GM12878 (cell line): ENCODE measurements around the gene MAN2C1. TPM values are rescaled to one million over a fixed set of nuclear protein-coding genes. Genes with fewer than 3 reads are reported as not detected.
"Not testable (repeated sequence)": the region's sequence is repeated elsewhere in the genome, so short reads cannot be mapped to it uniquely, and the experiment has no call there.

ENCODE experiments used
- ATAC-seq: fragments of 200-7000 bp; cut with Tn5 transposase; 3 replicates; pipeline ENCODE4 v1.9.1; 2020; ENCODE audit warnings: mild to moderate bottlenecking, moderate library complexity
- BruUV-seq: library from RNA; stranded (reverse); fragments of 400-500 nt; replicated peaks from 2 replicates; lab custom pipeline; 2021; lab: Mats Ljungman, UMichigan
- CTCF ChIA-PET: fragments of 300-600 bp; sonication (Branson Sonifier 250); formaldehyde crosslinking; extraction: SDS; loops from one replicate; lab custom pipeline; 2021; ENCODE audit warnings: inconsistent platforms; lab: Yijun Ruan, JAX
- POLR2A ChIA-PET: fragments of 350-600 bp; formaldehyde crosslinking; extraction: SDS; loops from one replicate; lab custom pipeline; 2021; ENCODE audit warnings: inconsistent platforms; lab: Charles Lee
- RAD21 ChIA-PET: fragments of 300-600 bp; sonication (Branson Sonifier 250); formaldehyde crosslinking; loops from one replicate; lab custom pipeline; 2023; ENCODE audit warnings: antibody characterized with exemption; ENCODE audit not compliant: unreplicated experiment; lab: Charles Lee
- SMC1A ChIA-PET: fragments of 300-600 bp; sonication (Branson Sonifier 250); formaldehyde crosslinking; loops from one replicate; lab custom pipeline; 2023; ENCODE audit not compliant: unreplicated experiment, uncharacterized antibody; lab: Charles Lee
- DNase-seq: peaks from one replicate; pipeline ENCODE4 v3.0.0-alpha.2; 2011; ENCODE audit warnings: low read depth, low spot score
- FAIRE-seq: peaks from 3 replicates; lab custom pipeline; 2011; peaks lifted over from hg19 to GRCh38; lab: Jason Lieb, UNC
- H2AFZ ChIP-seq: 2 replicates; pipeline ENCODE4 v1.6.0; 2011; ENCODE audit warnings: low read depth, low read length, control low read depth; ENCODE audit not compliant: control insufficient read depth
- H3K27ac ChIP-seq: 2 replicates; pipeline ENCODE4 v1.5.1; 2011; ENCODE audit warnings: control low read depth; ENCODE audit not compliant: control insufficient read depth, insufficient read depth
- H3K27me3 ChIP-seq, 2 experiments: replicated peaks in 1 of 2; 2 replicates each; pipeline versions ENCODE4 v1.6.0 to v1.6.1; 2011; ENCODE audit warnings: low read length in 1 of 2; ENCODE audit not compliant: control insufficient read depth in 2 of 2, insufficient read depth in 2 of 2
- H3K36me3 ChIP-seq, 2 experiments: 2 replicates each; pipeline ENCODE4 v1.5.1; 2011; ENCODE audit warnings: low read length in 1 of 2; ENCODE audit not compliant: control insufficient read depth in 2 of 2, insufficient read depth in 2 of 2
- H3K4me1 ChIP-seq: 2 replicates; pipeline ENCODE4 v1.6.1; 2011; ENCODE audit warnings: mild to moderate bottlenecking, low read length, moderate library complexity, mixed read lengths; ENCODE audit not compliant: control insufficient read depth, insufficient read depth
- H3K4me2 ChIP-seq: 2 replicates; pipeline ENCODE4 v1.6.0; 2011; ENCODE audit warnings: control low read depth; ENCODE audit not compliant: control insufficient read depth, insufficient read depth
- H3K4me3 ChIP-seq: fragments of 200-600 bp; sonication (generic); 2 replicates; pipeline ENCODE4 v1.5.1; 2016
- H3K79me2 ChIP-seq: 2 replicates; pipeline ENCODE4 v1.6.0; 2011; ENCODE audit warnings: low read length; ENCODE audit not compliant: control insufficient read depth, insufficient read depth
- H3K9ac ChIP-seq: 2 replicates; pipeline ENCODE4 v1.8.0; 2011; ENCODE audit warnings: low read length, control low read depth, mixed read lengths; ENCODE audit not compliant: control insufficient read depth, insufficient read depth
- H3K9me3 ChIP-seq: replicated peaks from 3 replicates; pipeline ENCODE4 v1.5.1; 2011; ENCODE audit warnings: mild to moderate bottlenecking, low read length; ENCODE audit not compliant: control insufficient read depth, insufficient read depth
- H4K20me1 ChIP-seq: 2 replicates; pipeline ENCODE4 v1.6.0; 2011; ENCODE audit not compliant: control insufficient read depth, insufficient read depth
- MLLT1 ChIP-seq: fragments of 450-650 bp; IDR thresholded peaks from 2 replicates; pipeline ENCODE4 v1.6.1; 2016; ENCODE audit warnings: mild to moderate bottlenecking
- MTA3 ChIP-seq: IDR thresholded peaks from 2 replicates; pipeline ENCODE4 v1.6.1; 2012; ENCODE audit warnings: low read length, inconsistent platforms, borderline replicate concordance
- PML ChIP-seq: IDR thresholded peaks from 2 replicates; pipeline ENCODE4 v1.6.1; 2012; ENCODE audit warnings: low read length, inconsistent platforms
- POLR2AphosphoS2 ChIP-seq: IDR thresholded peaks from 2 replicates; pipeline ENCODE4 v1.6.1; 2011; ENCODE audit warnings: low read depth, mild to moderate bottlenecking, low read length, improper control_type of control experiment, moderate library complexity
- ZBED1 ChIP-seq: IDR thresholded peaks from 2 replicates; pipeline ENCODE4 v1.6.1; 2016; ENCODE audit warnings: borderline replicate concordance
- ZBTB33 ChIP-seq: fragments of 450-650 bp; IDR thresholded peaks from 2 replicates; pipeline ENCODE4 v1.6.1; 2017; ENCODE audit warnings: mild to moderate bottlenecking
- WGBS: methylation state at CpG from one replicate; pipeline ENCODE4 v1.1.6; 2016; ENCODE audit warnings: low lambda C conversion rate; ENCODE audit not compliant: insufficient replicate concordance, insufficient coverage; ENCODE audit errors: missing lambda C conversion rate; 5-methylcytosine and 5-hydroxymethylcytosine counted together
- in situ Hi-C: fragments of 300-500 bp; cut with MboI; formaldehyde crosslinking; loops from 9 replicates; pipeline ENCODE4 v1.14.3; 2018; ENCODE audit warnings: mixed read lengths
- intact Hi-C: fragments of 100-400 bp; cut with micrococcal nuclease; formaldehyde crosslinking; loops from one replicate; pipeline ENCODE4 v1.14.2; 2022; ENCODE audit not compliant: unreplicated experiment
- polyA plus RNA-seq, 11 experiments: library from polyadenylated mRNA; depleted of rRNA in 4 of 11; unstranded in 6 of 11; stranded (reverse) in 5 of 11; fragments of >200 nt; fragmentation: Nextera tagmentation in 4 of 11; fragmentation: Illumina TruSeq in 1 of 11; extraction: Ambion mirVana in 4 of 11; extraction: Trizol in 1 of 11; gene quantifications; 1 replicate in 1 of 11; 2 replicates in 10 of 11; pipeline versions ENCODE4 v1.2.1 to v1.2.3, GENCODE V29; 2011 to 2016; ENCODE audit warnings: inconsistent platforms in 2 of 11, missing spikeins in 2 of 11, low read depth in 1 of 11
- total RNA-seq, 4 experiments: library from RNA; depleted of rRNA in 3 of 4; stranded (reverse); fragments of >200 nt in 3 of 4; fragmentation: Illumina TruSeq in 1 of 4; extraction: Trizol in 1 of 4; gene quantifications; 2 replicates each; pipeline versions ENCODE4 v1.2.1 to v1.2.3, GENCODE V29; 2013 to 2021

MAN2C1 gene
- total and polyA plus RNA-seq, 10 of the 15 experiments (the other 5 are each of a cell fraction or from before 2014, with no cell fraction given) = 1.4 to 111 (median 42.2) TPM

GRCh38 chr15:75349351-75349669 lies 19.1 kb downstream of the MAN2C1 start:
- peak overlapping the region; percentile 2; the same call in 1 of the 2 replicates for H3K4me3 ChIP-seq

GRCh38 chr15:75348562-75349350 lies 19.7 kb downstream of the MAN2C1 start:
- no peaks in the 10 kb centered on the region for H4K20me1 ChIP-seq
- H3K9me3 ChIP-seq = peaks cover 15% of the 10 kb centered on the region; the same call in 2 of the 3 replicates
- ATAC-seq (no peak), DNase-seq (no peak), FAIRE-seq (no peak)
- SMC1A ChIA-PET = interaction anchor here (0.7 kb wide), 1 partner anchor 14 kb away, joined by 3 read pairs; no protein-coding TSS in a partner anchor
- RAD21 ChIA-PET = no interaction called here
- BruUV-seq = no TSS peak
- H3K4me1 ChIP-seq = peaks cover 23% of the 10 kb centered on the region
- TF ChIP-seq MTA3 (no peak), MLLT1 (no peak), ZBED1 (no peak), POLR2AphosphoS2 (peak; percentile 34; the same call in 1 of the 2 replicates), ZBTB33 (no peak)
- H2AFZ ChIP-seq = no peak overlapping the region
- POLR2A ChIA-PET = interaction anchor here (0.9 kb wide), 1 partner anchor 19 kb away, joined by 3 read pairs; the partner anchor contains the start of gene MAN2C1
- in situ Hi-C loops (no loop called here), intact Hi-C loops (no loop called here)
- H3K4me3 ChIP-seq = peak overlapping the region; percentile 2; the same call in 1 of the 2 replicates
- H3K9ac ChIP-seq = no peak overlapping the region
- no peak overlapping the region; the same call in 1 of the 2 replicates for H3K4me2 ChIP-seq
- CTCF ChIA-PET = no interaction called here
- H3K27me3 ChIP-seq = peaks cover 4 to 11% of the 10 kb centered on the region in 2 experiments
- H3K36me3 ChIP-seq = no peaks in the 10 kb centered on the region
- 76% methylated on average over 45 of the region's 46 CpGs for whole genome bisulfite sequencing
- H3K79me2 ChIP-seq = no peaks in the 10 kb centered on the region
- H3K27ac ChIP-seq = no peak overlapping the region

More at GRCh38 chr15:75349351-75349669, 19.1 kb downstream of the MAN2C1 start:
- H4K20me1 ChIP-seq, FAIRE-seq, in situ Hi-C loops, H2AFZ ChIP-seq, H3K4me2 ChIP-seq, BruUV-seq, H3K36me3 ChIP-seq, H3K9ac ChIP-seq, RAD21 ChIA-PET, H3K79me2 ChIP-seq, ATAC-seq, intact Hi-C loops, H3K27ac ChIP-seq, CTCF ChIA-PET, DNase-seq: not testable (repeated sequence)
- Histone ChIP-seq H3K27me3 (peaks cover 4 to 11% of the 10 kb centered on the region in 2 experiments), H3K4me1 (peaks cover 23% of the 10 kb centered on the region), H3K9me3 (peaks cover 15% of the 10 kb centered on the region; the same call in 2 of the 3 replicates)
- POLR2A ChIA-PET = interaction anchor here (0.9 kb wide), 1 partner anchor 19 kb away, joined by 3 read pairs; the partner anchor contains the start of gene MAN2C1
- TF ChIP-seq PML = 0 out of 2 replicates have a peak, but pooled peaks have one; percentile 5
- WGBS = 93% methylated on average over 8 of the region's 8 CpGs
- SMC1A ChIA-PET = interaction anchor here (0.7 kb wide), 1 partner anchor 14 kb away, joined by 3 read pairs; no protein-coding TSS in a partner anchor
